Lung (tissue), 12 donors: ENCODE measurements around the gene MGP. TPM values are rescaled to one million over a fixed set of nuclear protein-coding genes. Genes with fewer than 3 reads are reported as not detected.
A peak's percentile ranks its signal among the peaks of the same experiment; 100 is the strongest.

Experiments
- ATAC-seq: fragments of 200-7000 bp; cut with Tn5 transposase; one replicate; pipeline ENCODE4 v1.9.1; 2020; ENCODE audit warnings: moderate number of reproducible peaks; ENCODE audit not compliant: insufficient read depth, low FRiP score
- DNase-seq, 3 donors: peaks; one replicate each; pipeline ENCODE4 v3.0.0-alpha.2; 2013 to 2017
- H3K27ac ChIP-seq, 2 donors: one replicate each; pipeline ENCODE4 v1.5.1; 2013; ENCODE audit warnings: mild to moderate bottlenecking in 2 of 2, moderate library complexity in 2 of 2, control low read depth in 1 of 2, inconsistent platforms in 1 of 2, low read depth in 1 of 2, low read length in 1 of 2
- H3K27me3 ChIP-seq, 3 donors: one replicate each; pipeline ENCODE4 v1.5.1; 2013; ENCODE audit warnings: low read length in 2 of 3; ENCODE audit not compliant: control insufficient read depth in 3 of 3, insufficient read depth in 3 of 3
- H3K36me3 ChIP-seq, 4 donors: one replicate each; pipeline ENCODE4 v1.5.1; 2013; ENCODE audit warnings: low read length in 4 of 4, mild to moderate bottlenecking in 1 of 4, moderate library complexity in 1 of 4; ENCODE audit not compliant: control insufficient read depth in 4 of 4, insufficient read depth in 4 of 4
- H3K4me1 ChIP-seq, 5 donors: one replicate each; pipeline ENCODE4 v1.5.1; 2013; ENCODE audit warnings: low read length in 5 of 5, mild to moderate bottlenecking in 2 of 5, moderate library complexity in 1 of 5; ENCODE audit not compliant: control insufficient read depth in 5 of 5, insufficient read depth in 5 of 5
- H3K4me3 ChIP-seq: one replicate; pipeline ENCODE4 v1.5.1; 2013; ENCODE audit warnings: mild to moderate bottlenecking, control low read depth, moderate library complexity
- H3K9ac ChIP-seq, 2 donors: one replicate each; pipeline ENCODE4 v1.5.1; 2013; ENCODE audit warnings: low read length in 2 of 2, control low read depth in 1 of 2; ENCODE audit not compliant: insufficient read depth in 1 of 2
- H3K9me3 ChIP-seq, 4 donors: one replicate each; pipeline ENCODE4 v1.5.1; 2013; ENCODE audit warnings: low read length in 3 of 4, mild to moderate bottlenecking in 1 of 4, moderate library complexity in 1 of 4; ENCODE audit not compliant: control insufficient read depth in 4 of 4, insufficient read depth in 3 of 4
- CTCF ChIP-seq: IDR thresholded peaks from 2 replicates; pipeline ENCODE4 v1.5.1; 2012; ENCODE audit warnings: mild to moderate bottlenecking; ENCODE audit errors: control extremely low read depth, extremely low read depth
- WGBS, 2 donors: extraction: QIAGEN DNeasy Blood & Tissue Kit; methylation state at CpG; one replicate each; pipeline ENCODE4 v1.1.7; 2013; 5-methylcytosine and 5-hydroxymethylcytosine counted together
- polyA plus RNA-seq, 2 donors: library from polyadenylated mRNA; stranded (reverse); fragments of 200-250 nt; gene quantifications; one replicate each; pipeline ENCODE4 v1.2.1, GENCODE V29; 2013
- total RNA-seq, 2 donors: library from RNA; depleted of rRNA in 1 of 2; stranded (reverse); fragments of >200 nt in 1 of 2; gene quantifications; one replicate each; pipeline ENCODE4 v1.2.1, GENCODE V29; 2014 to 2021
- donor health status: control.
- donor health status: control.
- donor health status: Bipolar disorder and iron deficiency.
- donor health status: healthy.
- donor health status: DM: yes; HTN: yes; CAD: no.

Gene MGP
- total and polyA plus RNA-seq, 4 donors, result 175 to 592 (median 227) TPM

- WGBS, 2 donors, result 82 to 89% methylated on average over 2 of the region's 2 CpGs
- Histone ChIP-seq H3K4me3 (no peak overlapping the region), H3K36me3 (no peaks in the 10 kb centered on the region), H3K27me3 (no peaks in the 10 kb centered on the region), H3K9me3 (no peaks in the 10 kb centered on the region), H3K27ac (no peak overlapping the region), H3K4me1 (peaks cover 6 to 23% (median 7%) of the 10 kb centered on the region in 5 donors), H3K9ac (no peak overlapping the region)
- TF ChIP-seq CTCF, result no peak
- DNase-seq, result no peak
- no peak for ATAC-seq
These were observed 36.0 kb downstream of the MGP start for GRCh38 chr12:14849661-14850060.

- no peak for TF ChIP-seq CTCF
- DNase-seq, result peak in 2 of 3 donors; percentile 56 to 67
These were observed 38.6 kb downstream of the MGP start for GRCh38 chr12:14846876-14847580.

GRCh38 chr12:14846042-14846587, 39.5 kb downstream of the MGP start:
- TF ChIP-seq CTCF, result no peak
- Histone ChIP-seq H3K4me1 (peaks cover 7 to 26% (median 16%) of the 10 kb centered on the region in 5 donors), H3K4me3 (no peak overlapping the region), H3K36me3 (no peaks in the 10 kb centered on the region), H3K9me3 (no peaks in the 10 kb centered on the region), H3K27ac (peak overlapping the region in 1 of 2 donors; percentile 45), H3K9ac (no peak overlapping the region), H3K27me3 (no peaks in the 10 kb centered on the region)
- peak in 2 of 3 donors; percentile 40 to 55 for DNase-seq
- 32 to 35% methylated on average over 3 of the region's 3 CpGs for WGBS, 2 donors
- no peak for ATAC-seq

More at GRCh38 chr12:14846876-14847580, 38.6 kb downstream of the MGP start:
- H3K4me1 ChIP-seq, result peaks cover 7 to 22% (median 12%) of the 10 kb centered on the region in 5 donors
- no peaks in the 10 kb centered on the region for H3K36me3 ChIP-seq
- H3K9ac ChIP-seq, result no peak overlapping the region
- no peak for ATAC-seq
- H3K27me3 ChIP-seq, result no peaks in the 10 kb centered on the region
- no peaks in the 10 kb centered on the region for H3K9me3 ChIP-seq
- H3K4me3 ChIP-seq, result no peak overlapping the region
- 41 to 69% methylated on average over 4 of the region's 4 CpGs for WGBS, 2 donors
- peak overlapping the region in 1 of 2 donors; percentile 53 for H3K27ac ChIP-seq
